K562 (cell line): ENCODE data around the gene ITPRID2.

Experiments
- CHCHD3 ChIP-seq: fragments of 250-450 bp; sonication (Bioruptor Pico); IDR thresholded peaks from 2 replicates; pipeline ENCODE4 v2.1.2; 2022; ENCODE audit warnings: mild to moderate bottlenecking
- HCFC1 ChIP-seq: IDR thresholded peaks from 2 replicates; pipeline ENCODE4 v1.6.1; 2012; ENCODE audit warnings: low read depth, low read length, improper control_type of control experiment
- YY1 ChIP-seq, 3 experiments: IDR thresholded peaks; 2 replicates each; pipeline ENCODE4 v1.6.1; 2011; ENCODE audit warnings: low read length in 2 of 3, mild to moderate bottlenecking in 2 of 3, moderate library complexity in 2 of 3, borderline replicate concordance in 1 of 3, control low read depth in 1 of 3, low read depth in 1 of 3; ENCODE audit not compliant: insufficient read depth in 3 of 3, insufficient replicate concordance in 2 of 3, control insufficient read depth in 1 of 3, insufficient read length in 1 of 3; ENCODE audit errors: extremely low read depth in 1 of 3

DNA sequence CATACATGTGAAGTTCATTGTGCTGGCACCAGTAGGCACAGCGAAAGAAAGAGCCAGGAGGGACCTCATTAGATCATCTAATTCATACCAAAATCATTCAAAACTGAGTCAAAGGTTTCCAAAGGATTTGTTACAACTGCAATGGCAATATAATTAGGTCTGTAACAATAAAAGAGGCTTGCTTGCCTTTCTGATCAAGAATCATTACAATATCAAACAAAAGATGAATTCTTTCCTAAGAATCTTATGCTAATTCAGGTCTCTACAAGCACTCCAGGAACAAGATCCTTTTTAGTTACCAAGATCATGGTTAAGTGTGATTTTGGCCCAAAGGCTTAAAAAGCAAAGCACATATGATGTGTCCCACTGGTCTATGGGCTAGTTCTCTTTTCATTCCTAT, 41.9 kb upstream of the ITPRID2 start:
- no peak for TF ChIP-seq CHCHD3 (CRISPR knock-in tag)
- no peak for TF ChIP-seq YY1 (IDR thresholded peaks at IDR 0.05; ENCODE audit: borderline replicate concordance in 1 of 3, control insufficient read depth in 1 of 3, extremely low read depth in 1 of 3, insufficient read depth in 3 of 3, insufficient read length in 1 of 3, insufficient replicate concordance in 2 of 3, low read depth in 1 of 3, low read length in 2 of 3)
- TF ChIP-seq HCFC1 = no peak
